Measurements from ENCODE around the gene CENPN. TPM values are rescaled to one million over a fixed set of nuclear protein-coding genes. Genes with fewer than 3 reads are reported as not detected.

The CENPN gene
- total and polyA plus RNA-seq, 2 of the 8 experiments (the other 6 are each of a cell fraction or from before 2014, with no cell fraction given): 32.8 to 67.0 TPM

- TF ChIP-seq CHD7 (IDR thresholded peaks at IDR 0.05; ENCODE audit: insufficient replicate concordance, low read length) (no peak), ASH2L (IDR thresholded peaks at IDR 0.05; ENCODE audit: low read length) (no peak), SIX5 (IDR thresholded peaks at IDR 0.05; ENCODE audit: low read depth, low read length) (no peak), YY1 (IDR thresholded peaks at IDR 0.05; ENCODE audit: low read depth, low read length) (no peak), TEAD4 (IDR thresholded peaks at IDR 0.05; ENCODE audit: low read depth, low read length) (no peak), EZH2 (IDR thresholded peaks at IDR 0.05; ENCODE audit: low read depth, low read length, severe bottlenecking) (no peak), BCL11A (IDR thresholded peaks at IDR 0.05; ENCODE audit: low read depth in 2 of 2, low read length in 2 of 2) (no peak), JUN (IDR thresholded peaks at IDR 0.05; ENCODE audit: low read depth, low read length) (no peak), KDM1A (IDR thresholded peaks at IDR 0.05; ENCODE audit: borderline replicate concordance, low read length) (no peak), SP1 (IDR thresholded peaks at IDR 0.05; ENCODE audit: low read depth, low read length) (no peak)
These were observed 33.1 kb downstream of the CENPN start (continued) for GRCh38 chr16:81040131-81040530.
